Renal cortical epithelial cell (primary cell): ENCODE measurements around the gene GALNT2. TPM values are rescaled to one million over a fixed set of nuclear protein-coding genes. Genes with fewer than 3 reads are reported as not detected.

ENCODE experiments used
- DNase-seq: peaks from one replicate; pipeline ENCODE4 v3.0.0-alpha.2; 2011; ENCODE audit warnings: low read depth
- total RNA-seq: library from RNA; depleted of rRNA; stranded (reverse); fragments of >200 nt; gene quantifications from 2 replicates; pipeline ENCODE4 v1.2.3, GENCODE V29; 2014

Gene GALNT2
- total RNA-seq, 1 donor from 2014 or later, result 119 TPM

GRCh38 chr1:230232371-230232771, 165.3 kb downstream of the GALNT2 start:
- no peak for DNase-seq

- no peak for DNase-seq
Observed at GRCh38 chr1:230233786-230234185, 166.7 kb downstream of the GALNT2 start.

- no peak for DNase-seq
Observed at GRCh38 chr1:230235876-230236275, 168.8 kb downstream of the GALNT2 start.

- no peak for DNase-seq
Observed at GRCh38 chr1:230236301-230237008, 169.4 kb downstream of the GALNT2 start.

- DNase-seq, result no peak
Observed at GRCh38 chr1:230237009-230237370, 170.0 kb downstream of the GALNT2 start.

- no peak for DNase-seq
Observed at GRCh38 chr1:230237805-230238204, 170.8 kb downstream of the GALNT2 start.

GRCh38 chr1:230240446-230241086, 173.5 kb downstream of the GALNT2 start:
- no peak for DNase-seq

- no peak for DNase-seq
Observed at GRCh38 chr1:230242326-230242725, 175.3 kb downstream of the GALNT2 start.

GRCh38 chr1:230243146-230243545, 176.1 kb downstream of the GALNT2 start:
- DNase-seq, result no peak

- DNase-seq, result peak; percentile 33
Observed at GRCh38 chr1:230243583-230244353, 176.7 kb downstream of the GALNT2 start.

GRCh38 chr1:230246551-230246950, 179.5 kb downstream of the GALNT2 start:
- DNase-seq, result no peak

GRCh38 chr1:230248016-230248888, 181.2 kb downstream of the GALNT2 start:
- DNase-seq, result no peak

GRCh38 chr1:230248889-230249270, 181.8 kb downstream of the GALNT2 start:
- no peak for DNase-seq

- no peak for DNase-seq
Observed at GRCh38 chr1:230249695-230250480, 182.8 kb downstream of the GALNT2 start.

GRCh38 chr1:230250666-230251065, 183.6 kb downstream of the GALNT2 start:
- no peak for DNase-seq

GRCh38 chr1:230251644-230252191, 184.7 kb downstream of the GALNT2 start:
- no peak for DNase-seq

- no peak for DNase-seq
Observed at GRCh38 chr1:230253150-230253549, 186.1 kb downstream of the GALNT2 start.

- DNase-seq, result no peak
Observed at GRCh38 chr1:230254265-230254664, 187.2 kb downstream of the GALNT2 start.

- no peak for DNase-seq
Observed at GRCh38 chr1:230255116-230255515, 188.1 kb downstream of the GALNT2 start.

- no peak for DNase-seq
Observed at GRCh38 chr1:230255991-230256390, 189.0 kb downstream of the GALNT2 start.

- no peak for DNase-seq
Observed at GRCh38 chr1:230256896-230257295, 189.9 kb downstream of the GALNT2 start.
